CD8-positive, alpha-beta memory T cell (primary cell): Measurements from ENCODE around the gene CLRN2. TPM values are rescaled to one million over a fixed set of nuclear protein-coding genes. Genes with fewer than 3 reads are reported as not detected.
A peak's percentile ranks its signal among the peaks of the same experiment; 100 is the strongest.

Experiments
- CTCF ChIA-PET: fragments of 350-600 bp; sonication (Branson Sonifier 250); formaldehyde crosslinking; loops from one replicate; lab custom pipeline; 2021; ENCODE audit warnings: antibody characterized with exemption; lab: Charles Lee
- POLR2A ChIA-PET: fragments of 350-600 bp; sonication (Branson Sonifier 250); formaldehyde crosslinking; loops from one replicate; lab custom pipeline; 2021; ENCODE audit warnings: antibody characterized with exemption; lab: Charles Lee
- DNase-seq, 5 donors: peaks; one replicate each; pipeline versions ENCODE4 v3.0.0 to v3.0.0-alpha.2; 2020 to 2022; ENCODE audit warnings: mixed read lengths in 1 of 5
- H3K27ac ChIP-seq: one replicate; pipeline ENCODE4 v1.7.0; 2013; ENCODE audit warnings: low read depth, mild to moderate bottlenecking, low read length, moderate library complexity
- H3K27me3 ChIP-seq: 2 replicates; pipeline ENCODE4 v1.7.0; 2013; ENCODE audit warnings: low read length, mild to moderate bottlenecking; ENCODE audit not compliant: insufficient read depth, poor library complexity, severe bottlenecking
- H3K36me3 ChIP-seq: 2 replicates; pipeline ENCODE4 v1.7.0; 2013; ENCODE audit warnings: mild to moderate bottlenecking, low read length, moderate library complexity; ENCODE audit not compliant: insufficient read depth
- H3K4me1 ChIP-seq: 2 replicates; pipeline ENCODE4 v1.7.0; 2013; ENCODE audit warnings: mild to moderate bottlenecking, low read length, moderate library complexity; ENCODE audit not compliant: insufficient read depth
- H3K4me3 ChIP-seq: 2 replicates; pipeline ENCODE4 v1.7.0; 2013; ENCODE audit warnings: mild to moderate bottlenecking, low read length
- H3K9me3 ChIP-seq: 2 replicates; pipeline ENCODE4 v1.7.0; 2013; ENCODE audit warnings: mild to moderate bottlenecking, low read length
- H3K27ac Mint-ChIP-seq, 8 donors: one replicate each; pipeline ENCODE4 v1.8.0; 2020 to 2021; ENCODE audit warnings: mixed read lengths in 8 of 8, mild to moderate bottlenecking in 6 of 8, inconsistent platforms in 3 of 8, moderate library complexity in 3 of 8
- H3K27me3 Mint-ChIP-seq, 2 donors: one replicate each; pipeline ENCODE4 v1.8.0; 2020 to 2021; ENCODE audit warnings: mixed read lengths in 2 of 2, mild to moderate bottlenecking in 1 of 2, moderate library complexity in 1 of 2
- H3K36me3 Mint-ChIP-seq, 3 donors: one replicate each; pipeline ENCODE4 v1.8.0; 2020 to 2021; ENCODE audit warnings: mixed read lengths in 3 of 3, inconsistent platforms in 1 of 3, mild to moderate bottlenecking in 1 of 3
- H3K4me1 Mint-ChIP-seq, 3 donors: one replicate each; pipeline ENCODE4 v1.8.0; 2020 to 2021; ENCODE audit warnings: mixed read lengths in 3 of 3, inconsistent platforms in 1 of 3, mild to moderate bottlenecking in 1 of 3
- H3K4me3 Mint-ChIP-seq, 7 donors: one replicate each; pipeline ENCODE4 v1.8.0; 2020 to 2021; ENCODE audit warnings: mixed read lengths in 7 of 7, mild to moderate bottlenecking in 6 of 7, moderate library complexity in 4 of 7, inconsistent platforms in 2 of 7
- H3K9me3 Mint-ChIP-seq, 5 donors: one replicate each; pipeline ENCODE4 v1.8.0; 2020 to 2022; ENCODE audit warnings: mixed read lengths in 5 of 5, mild to moderate bottlenecking in 3 of 5, moderate library complexity in 2 of 5, inconsistent platforms in 1 of 5
- polyA plus RNA-seq: library from polyadenylated mRNA; unstranded; fragments of 300-500 nt; fragmentation: Illumina TruSeq; gene quantifications from one replicate; pipeline ENCODE4 v1.2.3, GENCODE V29; 2021
- total RNA-seq, 2 experiments: library from RNA; stranded (reverse); gene quantifications; one replicate each; pipeline ENCODE4 v1.2.3, GENCODE V29; 2021

Gene CLRN2
- total and polyA plus RNA-seq, 3 experiments from 2014 or later: not detected

DNA sequence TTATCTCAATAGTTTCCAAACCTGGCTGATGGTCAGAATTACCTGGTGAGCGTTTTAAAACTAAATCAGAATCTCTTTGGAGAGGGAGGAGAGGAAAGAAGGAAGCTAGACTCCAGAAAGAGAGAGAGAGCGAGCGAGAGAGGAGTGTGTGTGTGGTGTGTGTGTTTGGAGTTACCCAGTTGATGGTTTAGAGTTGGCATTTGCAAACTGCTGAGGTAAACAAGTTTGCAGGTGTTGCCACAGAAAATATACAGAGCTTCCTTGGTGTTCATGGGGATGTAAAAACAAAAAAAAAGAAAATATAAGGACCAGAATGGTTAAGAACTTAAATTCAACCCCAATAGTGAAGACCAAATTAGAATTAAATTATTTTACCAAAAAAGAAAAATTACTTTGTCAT lies 35.6 kb downstream of the CLRN2 start:
- ChIA-PET CTCF (interaction anchor here (2.9 to 6.4 kb wide), 2 partner anchors 86 to 1042 kb away, joined by 16 to 53 read pairs; no protein-coding TSS in a partner anchor), POLR2A (no interaction called here)
- DNase-seq: no peak
- H3K4me1 Mint-ChIP-seq: peaks cover 0 to 6% (median 6%) of the 10 kb centered on the region in 3 donors
- Histone ChIP-seq H3K27me3 (no peaks in the 10 kb centered on the region), H3K27ac (no peak overlapping the region), H3K36me3 (no peaks in the 10 kb centered on the region), H3K9me3 (no peaks in the 10 kb centered on the region), H3K4me3 (no peak overlapping the region), H3K4me1 (no peaks in the 10 kb centered on the region)
- H3K27ac Mint-ChIP-seq: no peak overlapping the region
- H3K36me3 Mint-ChIP-seq: peaks cover 0 to 2% (median 0%) of the 10 kb centered on the region in 3 donors
- peaks cover 6 to 15% of the 10 kb centered on the region in 2 donors for H3K27me3 Mint-ChIP-seq
- no peaks in the 10 kb centered on the region for H3K9me3 Mint-ChIP-seq
- H3K4me3 Mint-ChIP-seq: peak overlapping the region in 1 of 7 donors; percentile 35

DNA sequence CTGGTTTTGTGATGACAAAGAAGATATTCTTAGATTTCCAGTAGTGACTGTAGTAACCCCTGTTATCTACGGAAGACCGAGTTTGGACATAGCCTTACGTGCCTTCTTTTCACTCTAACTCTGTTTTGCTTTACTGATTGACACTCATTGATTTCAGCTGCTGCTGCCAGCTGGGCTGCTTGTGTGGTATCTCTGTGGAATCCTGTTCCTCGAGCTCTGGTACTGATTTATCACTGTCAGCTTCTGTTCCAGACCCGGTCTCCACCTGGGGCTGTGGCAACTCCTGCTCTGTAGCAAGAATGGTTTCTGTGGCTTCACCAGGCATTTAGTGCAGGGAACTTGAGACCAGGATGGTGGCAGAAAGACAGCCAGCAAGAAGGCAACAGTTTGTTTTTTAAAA lies 37.5 kb downstream of the CLRN2 start:
- no peak overlapping the region for H3K27ac ChIP-seq
- Mint-ChIP-seq H3K9me3 (no peaks in the 10 kb centered on the region), H3K27me3 (peaks cover 6 to 15% of the 10 kb centered on the region in 2 donors), H3K4me3 (no peak overlapping the region), H3K36me3 (peaks cover 0 to 2% (median 0%) of the 10 kb centered on the region in 3 donors), H3K27ac (no peak overlapping the region), H3K4me1 (peaks cover 0 to 6% (median 6%) of the 10 kb centered on the region in 3 donors)
- H3K4me3 ChIP-seq: no peak overlapping the region
- no peaks in the 10 kb centered on the region for H3K9me3 ChIP-seq
- ChIA-PET POLR2A (no interaction called here), CTCF (interaction anchor here (1.6 to 1.7 kb wide), 2 partner anchors 14 to 84 kb away, joined by 3 to 6 read pairs; no protein-coding TSS in a partner anchor)
- H3K36me3 ChIP-seq: no peaks in the 10 kb centered on the region
- no peaks in the 10 kb centered on the region for H3K27me3 ChIP-seq
- no peak for DNase-seq
- H3K4me1 ChIP-seq: no peaks in the 10 kb centered on the region

DNA sequence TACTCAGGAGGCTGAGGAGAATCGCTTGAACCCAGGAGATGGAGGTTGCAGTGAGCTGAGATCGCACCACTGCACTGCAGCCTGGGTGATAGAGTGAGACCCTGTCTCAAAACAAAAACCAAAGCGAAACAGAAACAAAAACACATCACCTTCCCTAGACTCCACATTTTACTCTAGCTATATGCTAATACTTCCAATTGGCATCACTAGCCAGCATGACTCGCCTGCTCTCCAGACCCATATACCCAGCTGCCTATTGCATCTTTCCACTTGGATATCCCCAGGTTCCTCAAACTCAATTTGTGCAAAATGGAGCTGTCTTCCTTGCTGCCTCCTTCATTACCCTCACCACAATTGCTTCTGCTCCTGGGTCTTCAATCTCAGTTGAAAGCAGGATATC lies 39.6 kb downstream of the CLRN2 start:
- H3K4me1 Mint-ChIP-seq: no peaks in the 10 kb centered on the region
- Histone ChIP-seq H3K9me3 (no peaks in the 10 kb centered on the region), H3K27me3 (peaks cover 3% of the 10 kb centered on the region), H3K36me3 (no peaks in the 10 kb centered on the region), H3K27ac (no peak overlapping the region), H3K4me1 (no peaks in the 10 kb centered on the region), H3K4me3 (no peak overlapping the region)
- no peak overlapping the region for H3K4me3 Mint-ChIP-seq
- no peak for DNase-seq
- H3K27me3 Mint-ChIP-seq: peaks cover 4 to 15% of the 10 kb centered on the region in 2 donors
- ChIA-PET POLR2A (no interaction called here), CTCF (interaction anchor here (1.0 to 1.7 kb wide), 2 partner anchors 80 to 82 kb away, joined by 3 to 4 read pairs; no protein-coding TSS in a partner anchor)
- H3K9me3 Mint-ChIP-seq: no peaks in the 10 kb centered on the region
- H3K27ac Mint-ChIP-seq: no peak overlapping the region
- no peaks in the 10 kb centered on the region for H3K36me3 Mint-ChIP-seq

DNA sequence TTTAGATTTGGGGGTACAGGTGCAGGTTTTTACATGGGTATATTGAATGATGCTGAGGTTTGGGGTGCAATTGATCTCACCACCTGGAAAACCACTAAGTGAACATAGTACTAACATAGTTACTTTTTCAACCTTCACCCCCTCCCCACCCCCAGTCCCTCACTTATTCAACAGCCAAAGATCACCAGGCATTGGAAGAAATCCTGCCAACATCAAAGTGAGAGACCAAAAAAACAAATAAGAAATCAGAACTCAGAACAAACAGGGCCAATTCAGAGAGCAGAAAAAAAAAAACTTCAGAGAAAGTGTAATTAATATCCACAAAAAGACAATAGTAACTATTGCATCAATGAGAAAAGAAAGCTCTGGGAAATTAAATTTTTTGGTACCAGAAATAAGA lies 41.5 kb downstream of the CLRN2 start:
- no peak overlapping the region for H3K27ac Mint-ChIP-seq
- Histone ChIP-seq H3K9me3 (no peaks in the 10 kb centered on the region), H3K4me1 (no peaks in the 10 kb centered on the region), H3K27ac (no peak overlapping the region), H3K4me3 (no peak overlapping the region), H3K36me3 (no peaks in the 10 kb centered on the region), H3K27me3 (peaks cover 3% of the 10 kb centered on the region)
- ChIA-PET CTCF (interaction anchor here (3.1 kb wide), 1 partner anchor 8 kb away, joined by 15 read pairs; no protein-coding TSS in a partner anchor), POLR2A (no interaction called here)
- H3K4me1 Mint-ChIP-seq: no peaks in the 10 kb centered on the region
- no peak for DNase-seq
- H3K36me3 Mint-ChIP-seq: no peaks in the 10 kb centered on the region
- H3K4me3 Mint-ChIP-seq: no peak overlapping the region
- peaks cover 3 to 13% of the 10 kb centered on the region in 2 donors for H3K27me3 Mint-ChIP-seq
- H3K9me3 Mint-ChIP-seq: no peaks in the 10 kb centered on the region

DNA sequence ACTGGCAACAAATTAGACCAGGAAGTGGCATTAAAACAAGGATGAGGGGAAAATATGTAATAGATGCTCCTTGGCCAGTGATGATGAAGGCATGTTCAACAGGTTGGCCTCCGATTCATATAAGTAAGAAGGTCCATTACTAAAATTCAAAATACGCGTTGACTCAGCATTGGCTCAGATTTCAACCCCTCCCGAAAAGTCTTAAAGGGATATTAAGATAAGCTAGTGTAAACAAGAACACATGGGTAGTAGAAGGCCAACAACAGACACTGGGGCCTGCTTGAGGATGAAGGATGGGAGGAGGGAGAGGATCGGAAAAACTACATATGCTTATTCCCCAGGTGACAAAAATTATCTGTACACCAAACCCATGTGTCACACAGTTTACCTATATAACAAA lies 42.9 kb downstream of the CLRN2 start:
- Mint-ChIP-seq H3K27ac (no peak overlapping the region), H3K9me3 (no peaks in the 10 kb centered on the region), H3K36me3 (no peaks in the 10 kb centered on the region), H3K27me3 (peaks cover 1 to 5% of the 10 kb centered on the region in 2 donors), H3K4me1 (no peaks in the 10 kb centered on the region), H3K4me3 (no peak overlapping the region)
- no peak for DNase-seq
- Histone ChIP-seq H3K9me3 (no peaks in the 10 kb centered on the region), H3K27ac (no peak overlapping the region), H3K4me3 (no peak overlapping the region), H3K4me1 (no peaks in the 10 kb centered on the region), H3K36me3 (no peaks in the 10 kb centered on the region), H3K27me3 (peaks cover 3% of the 10 kb centered on the region)
- ChIA-PET CTCF (interaction anchor here (3.1 kb wide), 1 partner anchor 9 kb away, joined by 15 read pairs; no protein-coding TSS in a partner anchor), POLR2A (no interaction called here)

DNA sequence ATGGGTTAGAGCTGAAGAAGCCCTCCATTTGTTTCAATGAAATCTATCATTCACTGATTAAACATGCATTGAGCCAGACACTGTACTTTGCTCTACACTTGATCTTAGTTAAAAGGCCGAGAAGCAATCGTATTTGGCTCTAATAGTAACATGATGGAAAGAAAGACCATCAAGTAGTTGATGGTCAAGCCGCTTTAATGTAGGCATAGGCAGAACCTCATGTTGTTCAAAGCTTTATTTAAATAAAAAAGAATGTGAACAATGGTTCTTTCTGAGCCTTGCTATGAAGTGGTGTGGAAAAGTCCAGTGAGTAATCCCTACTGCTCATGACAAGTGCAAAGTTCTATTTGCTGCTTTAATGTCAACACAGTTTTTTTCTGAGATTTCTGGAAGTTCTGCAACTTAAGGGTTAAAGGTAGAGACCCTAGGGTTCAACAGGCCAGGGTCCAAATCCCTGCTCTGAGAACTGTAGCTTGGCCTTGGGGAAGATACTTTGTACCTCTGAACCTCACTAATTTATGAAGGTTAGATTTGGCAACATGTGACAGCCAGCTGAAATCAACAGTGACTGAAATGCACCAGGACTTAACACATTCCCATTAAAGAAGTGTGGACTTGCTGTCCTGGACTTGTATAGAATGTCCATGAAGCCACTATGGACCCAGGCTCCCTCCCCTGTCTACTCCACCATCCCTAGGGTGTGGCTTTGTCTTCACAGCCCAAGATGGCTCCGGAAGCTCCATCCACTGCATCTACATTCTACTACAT lies 44.2 kb downstream of the CLRN2 start:
- H3K9me3 ChIP-seq: no peaks in the 10 kb centered on the region
- no peaks in the 10 kb centered on the region for H3K9me3 Mint-ChIP-seq
- H3K4me1 ChIP-seq: no peaks in the 10 kb centered on the region
- ChIA-PET CTCF (interaction anchor here (3.1 kb wide), 1 partner anchor 10 kb away, joined by 15 read pairs; no protein-coding TSS in a partner anchor), POLR2A (no interaction called here)
- H3K27ac ChIP-seq: no peak overlapping the region
- no peaks in the 10 kb centered on the region for H3K36me3 ChIP-seq
- no peak overlapping the region for H3K27ac Mint-ChIP-seq
- H3K27me3 ChIP-seq: peaks cover 3% of the 10 kb centered on the region
- H3K36me3 Mint-ChIP-seq: no peaks in the 10 kb centered on the region
- no peak overlapping the region for H3K4me3 ChIP-seq
- no peak for DNase-seq
- H3K4me3 Mint-ChIP-seq: no peak overlapping the region
- no peaks in the 10 kb centered on the region for H3K4me1 Mint-ChIP-seq
- peaks cover 1 to 5% of the 10 kb centered on the region in 2 donors for H3K27me3 Mint-ChIP-seq

DNA sequence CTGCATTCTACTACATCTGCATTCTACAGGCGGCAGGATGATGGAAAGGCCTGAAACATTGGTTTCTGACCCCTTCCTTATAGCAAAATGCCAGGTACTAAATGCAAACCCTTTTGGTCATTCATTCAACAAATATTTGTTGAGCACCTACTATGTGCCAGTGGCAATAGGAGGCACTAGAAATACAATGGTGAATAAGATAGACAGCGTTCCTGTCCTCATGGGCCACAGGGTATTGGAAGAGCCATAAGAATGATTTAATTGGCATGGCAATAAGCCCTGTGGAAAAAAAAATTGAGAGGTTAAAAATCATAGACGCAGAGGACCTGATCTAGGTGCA lies 44.7 kb downstream of the CLRN2 start:
- Mint-ChIP-seq H3K36me3 (no peaks in the 10 kb centered on the region), H3K9me3 (no peaks in the 10 kb centered on the region), H3K27ac (no peak overlapping the region), H3K27me3 (peaks cover 1 to 3% of the 10 kb centered on the region in 2 donors), H3K4me3 (no peak overlapping the region), H3K4me1 (no peaks in the 10 kb centered on the region)
- H3K36me3 ChIP-seq: no peaks in the 10 kb centered on the region
- no peak for DNase-seq
- H3K4me3 ChIP-seq: no peak overlapping the region
- POLR2A ChIA-PET: no interaction called here
- CTCF ChIA-PET: interaction anchor here (3.1 kb wide), 1 partner anchor 11 kb away, joined by 15 read pairs; no protein-coding TSS in a partner anchor
- no peak overlapping the region for H3K27ac ChIP-seq
- H3K4me1 ChIP-seq: no peaks in the 10 kb centered on the region
- H3K9me3 ChIP-seq: no peaks in the 10 kb centered on the region
- H3K27me3 ChIP-seq: peaks cover 3% of the 10 kb centered on the region

DNA sequence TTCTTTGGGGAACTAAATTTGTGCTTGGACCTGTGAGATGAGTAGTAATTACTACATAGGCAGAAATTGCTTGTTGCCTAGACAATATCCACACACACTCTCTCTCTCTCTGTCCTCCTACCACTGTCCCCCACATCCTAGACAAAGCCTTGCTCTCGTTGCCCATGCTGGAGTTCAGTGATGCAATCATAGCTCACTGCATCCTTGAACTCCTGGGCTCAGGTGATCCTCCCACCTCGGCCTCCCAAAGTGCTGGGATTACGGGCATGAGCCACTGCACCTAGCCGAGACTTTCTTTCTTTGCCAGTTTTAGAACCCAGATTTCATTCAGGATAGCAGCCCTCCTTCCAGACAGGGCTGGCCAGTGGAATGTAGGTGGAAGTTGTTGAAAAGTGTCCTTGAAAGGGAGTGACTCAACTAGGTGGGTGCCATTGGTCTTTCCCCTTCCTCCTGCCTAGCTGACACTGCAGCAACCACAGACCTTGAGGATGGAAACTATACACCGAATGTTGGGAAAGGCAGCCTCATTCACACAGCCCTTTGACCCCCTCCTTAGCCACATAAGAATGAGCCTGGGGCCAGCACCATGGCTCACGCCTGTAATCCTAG lies 45.2 kb downstream of the CLRN2 start:
- Mint-ChIP-seq H3K36me3 (no peaks in the 10 kb centered on the region), H3K4me3 (no peak overlapping the region), H3K27me3 (peaks cover 0 to 2% of the 10 kb centered on the region in 2 donors), H3K9me3 (no peaks in the 10 kb centered on the region), H3K4me1 (no peaks in the 10 kb centered on the region), H3K27ac (no peak overlapping the region)
- no peak for DNase-seq
- Histone ChIP-seq H3K4me1 (no peaks in the 10 kb centered on the region), H3K4me3 (no peak overlapping the region), H3K27me3 (peaks cover 3% of the 10 kb centered on the region), H3K27ac (no peak overlapping the region), H3K9me3 (no peaks in the 10 kb centered on the region), H3K36me3 (no peaks in the 10 kb centered on the region)
- CTCF ChIA-PET: no interaction called here
- POLR2A ChIA-PET: no interaction called here
